HG03575 (cell line): Measurements from ENCODE around the gene MCM5.
"Not testable (repeated sequence)": the region's sequence is repeated elsewhere in the genome, so short reads cannot be mapped to it uniquely, and the experiment has no call there.

Experiments used
- ATAC-seq: cut with Tn5 transposase; IDR thresholded peaks from one replicate; pipeline ENCODE4 v1.9.1; 2021; ENCODE audit not compliant: unreplicated experiment, insufficient number of reproducible peaks, low FRiP score; ENCODE audit errors: extremely low read depth

The MCM5 gene

DNA sequence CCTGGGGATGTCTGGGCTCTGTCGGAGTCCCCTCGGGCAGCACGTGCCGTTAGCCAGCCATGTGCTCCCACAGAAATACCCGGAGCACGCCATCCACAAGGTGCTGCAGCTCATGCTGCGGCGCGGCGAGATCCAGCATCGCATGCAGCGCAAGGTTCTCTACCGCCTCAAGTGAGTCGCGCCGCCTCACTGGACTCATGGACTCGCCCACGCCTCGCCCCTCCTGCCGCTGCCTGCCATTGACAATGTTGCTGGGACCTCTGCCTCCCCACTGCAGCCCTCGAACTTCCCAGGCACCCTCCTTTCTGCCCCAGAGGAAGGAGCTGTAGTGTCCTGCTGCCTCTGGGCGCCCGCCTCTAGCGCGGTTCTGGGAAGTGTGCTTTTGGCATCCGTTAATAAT is 24.1 kb downstream of the MCM5 start:
- ATAC-seq, result no peak

DNA sequence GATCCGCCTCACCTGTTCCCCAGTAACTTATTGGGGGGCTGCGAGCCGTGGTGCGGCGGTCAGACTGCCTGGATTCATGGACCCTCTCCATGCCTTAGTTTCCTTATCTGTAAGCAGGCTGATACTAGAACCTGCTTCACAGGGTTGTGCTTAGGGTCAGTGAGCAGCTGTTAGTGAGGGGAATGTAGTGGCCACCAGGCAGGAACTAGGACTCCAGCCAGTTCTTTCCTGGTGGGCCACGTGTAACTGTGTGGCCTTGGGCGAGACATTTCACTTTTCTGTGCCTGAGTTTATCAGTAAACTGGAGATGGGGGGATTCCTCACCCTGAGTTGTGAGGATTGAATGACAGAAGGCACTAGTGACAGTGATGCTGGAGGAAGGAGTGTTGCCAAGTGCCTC is 24.8 kb downstream of the MCM5 start:
- no peak for ATAC-seq

DNA sequence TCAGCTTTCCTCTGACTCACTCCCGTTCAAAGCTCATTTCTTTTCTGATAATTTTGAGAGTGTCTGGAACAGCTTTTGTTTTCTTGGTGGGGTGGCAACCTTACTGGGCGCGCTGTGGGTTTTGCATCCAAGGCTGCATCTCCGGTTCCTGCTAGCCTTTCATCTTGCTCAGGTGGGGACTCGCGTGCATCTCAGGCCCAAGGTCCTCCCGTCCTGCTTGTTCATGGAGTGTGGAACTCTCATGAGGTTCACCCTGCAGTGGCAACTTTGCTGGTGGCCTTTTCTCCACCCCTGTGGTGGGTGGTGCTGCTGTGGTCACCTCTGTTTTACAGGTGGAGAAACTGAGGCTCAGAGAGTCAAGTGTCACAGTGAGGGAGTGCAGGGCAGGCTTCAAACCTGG is 25.6 kb downstream of the MCM5 start:
- no peak for ATAC-seq

DNA sequence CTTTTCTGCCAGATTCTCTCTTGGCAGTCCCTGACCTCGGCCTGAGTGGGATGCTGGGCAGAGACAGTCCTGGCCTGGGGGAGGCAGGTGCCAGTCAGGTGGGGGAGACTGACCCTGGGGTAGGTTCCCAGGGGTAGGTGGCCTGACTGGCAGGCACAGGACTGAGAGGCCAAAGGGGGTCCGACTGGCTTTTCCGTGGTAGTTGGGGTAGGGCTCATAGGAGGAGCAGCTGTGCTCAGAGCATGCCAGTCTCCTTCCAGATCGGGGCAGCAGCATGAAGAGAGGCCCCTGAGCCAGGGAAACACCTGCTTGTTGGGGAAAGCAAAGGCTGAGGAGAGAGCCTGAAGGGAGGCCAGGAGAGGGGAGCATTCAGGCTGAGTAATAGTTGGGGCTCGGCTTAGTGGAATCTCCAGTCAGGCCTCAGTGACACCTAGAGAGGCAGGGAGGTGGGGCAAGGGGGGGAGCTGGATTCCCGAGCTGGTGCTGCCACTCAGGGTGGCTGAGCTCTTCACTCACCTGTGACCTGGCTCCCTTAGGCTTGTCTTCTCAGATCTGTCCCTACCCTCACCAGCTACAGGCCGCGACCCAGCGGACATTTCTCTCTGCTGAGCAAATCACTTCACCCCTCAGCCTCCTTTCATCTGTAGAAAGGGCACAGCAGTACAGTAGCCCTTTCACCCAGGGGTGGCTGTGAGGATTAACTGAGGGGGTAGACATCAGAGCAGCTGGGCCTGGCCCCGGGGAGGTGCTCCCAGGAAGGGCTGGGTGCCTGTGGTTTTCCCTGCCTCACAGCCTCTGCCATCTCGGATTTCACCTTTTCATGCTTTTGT is 26.2 kb downstream of the MCM5 start:
- no peak for ATAC-seq

DNA sequence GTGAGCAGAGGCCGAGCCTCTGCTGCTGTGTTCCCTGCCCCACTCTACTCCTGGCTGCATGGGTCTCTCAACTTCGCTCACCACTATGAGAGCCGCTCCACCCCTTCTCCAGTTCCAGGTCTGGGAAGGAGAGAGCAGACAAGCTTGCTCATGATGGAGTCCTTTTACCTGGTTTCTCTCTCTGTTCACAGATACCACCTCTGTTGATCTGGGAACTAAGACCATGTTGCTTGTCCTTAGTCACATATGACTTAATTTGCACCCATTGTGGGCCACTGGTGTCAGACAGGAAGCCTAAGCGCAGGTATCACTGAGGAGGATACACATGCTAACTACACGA is 26.8 kb downstream of the MCM5 start:
- no peak for ATAC-seq

- ATAC-seq, result no peak
These were observed 31.0 kb downstream of the MCM5 start for GRCh38 chr22:35430897-35431322.

DNA sequence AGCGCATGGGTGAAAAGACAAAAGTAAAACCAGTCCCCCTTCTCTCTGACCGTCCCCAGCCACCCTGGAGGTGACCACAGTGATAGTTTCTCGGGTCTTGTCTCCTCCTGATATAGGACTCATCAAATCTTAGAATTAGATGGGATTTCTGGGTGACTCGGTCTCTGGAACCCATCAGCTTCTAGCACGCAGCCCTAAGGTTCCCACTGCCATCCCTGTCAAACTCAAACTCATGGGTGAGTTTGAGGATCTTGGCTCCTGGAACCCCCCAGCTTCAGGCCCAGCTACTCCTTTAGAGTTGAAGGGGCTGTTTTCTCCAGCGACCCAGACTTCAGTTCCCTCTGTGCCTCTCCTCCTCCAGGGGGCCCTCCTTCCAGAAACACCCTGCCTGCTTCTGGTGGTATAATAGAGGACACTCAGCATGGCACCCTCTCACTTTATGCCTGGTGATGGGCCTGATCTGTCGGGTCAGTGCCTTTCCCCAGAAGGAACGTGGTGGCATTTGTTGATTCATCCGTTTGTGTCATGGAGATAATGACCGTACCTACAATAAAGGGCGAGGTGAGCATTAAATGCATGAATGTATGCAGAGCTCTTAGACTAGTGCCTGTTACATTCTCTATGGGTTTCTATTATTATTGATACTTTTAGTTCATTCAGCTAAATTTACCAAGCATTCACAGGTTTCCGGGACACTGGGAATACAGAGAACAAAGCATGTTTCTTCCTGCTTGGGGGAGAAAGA is 31.7 kb downstream of the MCM5 start:
- no peak for ATAC-seq

GRCh38 chr22:35432228-35432905 is 32.4 kb downstream of the MCM5 start:
- no peak for ATAC-seq

- ATAC-seq, result no peak
These were observed 34.2 kb downstream of the MCM5 start for GRCh38 chr22:35434061-35434710.

GRCh38 chr22:35435201-35435740 is 35.3 kb downstream of the MCM5 start:
- no peak for ATAC-seq

DNA sequence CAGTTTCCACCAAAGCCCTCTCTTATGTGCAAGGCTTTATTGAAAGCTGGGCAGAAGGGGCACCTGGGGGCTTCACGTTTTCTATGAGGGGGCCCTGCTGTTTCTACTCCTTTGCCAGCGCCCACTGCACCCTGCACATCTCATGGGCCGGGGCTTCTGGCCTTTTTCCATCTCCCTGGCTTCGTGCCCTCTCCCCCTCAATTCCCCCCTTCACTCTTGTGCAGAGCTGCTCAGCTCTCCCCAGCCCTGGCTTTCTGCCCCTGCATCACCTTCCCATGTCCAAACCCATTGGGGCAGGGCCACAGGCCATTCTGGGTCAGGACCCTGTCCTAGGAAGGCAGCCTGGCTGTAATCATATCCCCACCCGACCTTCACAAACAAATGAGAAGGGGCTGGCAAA is 36.5 kb downstream of the MCM5 start:
- no peak for ATAC-seq

GRCh38 chr22:35437049-35437448 is 37.1 kb downstream of the MCM5 start:
- no peak for ATAC-seq

- not testable (repeated sequence) for ATAC-seq
These were observed 38.9 kb downstream of the MCM5 start for GRCh38 chr22:35438673-35439364.

GRCh38 chr22:35439365-35439717 is 39.4 kb downstream of the MCM5 start:
- no peak for ATAC-seq

- no peak for ATAC-seq
These were observed 40.2 kb downstream of the MCM5 start for GRCh38 chr22:35440129-35440528.

- no peak for ATAC-seq
These were observed 41.7 kb downstream of the MCM5 start for GRCh38 chr22:35441489-35442100.

DNA sequence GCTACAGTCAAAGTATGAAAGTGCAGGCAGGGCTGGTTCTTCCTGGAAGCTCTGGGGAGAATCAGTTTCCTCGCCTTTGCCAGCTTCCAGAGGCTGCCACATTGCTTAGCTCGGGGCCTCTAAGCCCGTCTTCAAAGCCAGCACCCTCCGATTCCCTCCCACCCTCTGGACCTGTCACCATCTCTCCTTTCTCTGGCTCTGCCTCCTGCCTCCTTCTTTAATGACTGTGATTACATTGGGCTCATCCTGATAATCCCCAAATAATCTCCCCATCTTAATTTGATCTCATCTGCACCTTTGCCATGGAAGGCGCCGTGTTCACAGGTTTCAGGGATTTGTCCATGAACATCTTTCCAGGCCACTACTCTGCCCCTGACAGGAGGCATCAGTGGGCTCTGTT is 42.5 kb downstream of the MCM5 start:
- no peak for ATAC-seq

- no peak for ATAC-seq
These were observed 43.4 kb downstream of the MCM5 start for GRCh38 chr22:35443338-35443737.
